Activated effector memory CD4-positive, alpha-beta T cell treated with Interleukin-2 at 50 U/mL for 16 hours (primary cell): ENCODE data around the gene LIMK2.
"Not testable (repeated sequence)": the region's sequence is repeated elsewhere in the genome, so short reads cannot be mapped to it uniquely, and the experiment has no call there.

Experiments
- DNase-seq: peaks from one replicate; pipeline ENCODE4 v3.0.0-alpha.2; 2020

LIMK2 gene

GRCh38 chr22:31211862-31212730, at the start of gene LIMK2:
Gene LIMK2 (plus strand): TSS chr22:31212298. CDS start chr22:31212409, 111 bp downstream.
- peak; percentile 96 for DNase-seq

DNA sequence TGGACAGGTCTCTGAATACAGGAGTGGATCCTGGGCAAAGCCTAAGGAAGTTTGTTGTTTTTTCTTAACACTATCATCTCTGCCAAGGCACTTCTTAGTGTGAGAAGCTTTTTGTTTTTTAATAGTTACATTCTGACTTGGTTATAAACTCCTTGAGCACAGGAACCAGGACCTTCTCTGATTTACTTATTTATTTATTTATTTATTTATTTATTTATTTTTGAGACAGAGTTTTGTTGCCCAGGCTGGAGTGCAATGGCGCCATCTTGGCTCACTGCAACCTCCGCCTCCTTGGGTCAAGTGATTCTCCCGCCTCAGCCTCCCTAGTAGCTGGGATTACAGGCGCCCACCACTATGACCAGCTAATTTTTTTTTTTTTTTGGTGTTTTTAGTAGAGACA, 41.1 kb upstream of the LIMK2 start:
- no peak for DNase-seq

DNA sequence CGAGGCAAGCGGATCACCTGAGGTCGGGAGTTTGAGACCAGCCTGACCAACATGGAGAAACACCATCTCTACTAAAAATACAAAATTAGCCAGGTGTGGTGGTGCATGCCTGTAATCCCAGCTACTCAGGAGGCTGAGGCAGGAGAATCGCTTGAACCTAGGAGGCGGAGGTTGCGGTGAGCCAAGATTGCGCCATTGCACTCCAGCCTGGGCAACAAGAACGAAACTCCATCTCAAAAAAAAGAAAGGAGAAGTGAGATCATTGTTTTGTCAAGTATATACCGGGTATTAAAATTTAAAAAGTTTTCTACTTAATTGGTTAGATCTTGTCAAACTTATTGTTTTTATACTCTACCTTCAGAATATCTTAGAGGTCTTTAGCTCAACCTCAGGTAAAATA, 40.4 kb upstream of the LIMK2 start:
- not testable (repeated sequence) for DNase-seq

- no peak for DNase-seq
Observed at GRCh38 chr22:31173386-31174145, 38.5 kb upstream of the LIMK2 start.

- DNase-seq, result no peak
Observed at GRCh38 chr22:31176923-31177322, 35.2 kb upstream of the LIMK2 start.

GRCh38 chr22:31177420-31178162, 34.5 kb upstream of the LIMK2 start:
- DNase-seq, result no peak

DNA sequence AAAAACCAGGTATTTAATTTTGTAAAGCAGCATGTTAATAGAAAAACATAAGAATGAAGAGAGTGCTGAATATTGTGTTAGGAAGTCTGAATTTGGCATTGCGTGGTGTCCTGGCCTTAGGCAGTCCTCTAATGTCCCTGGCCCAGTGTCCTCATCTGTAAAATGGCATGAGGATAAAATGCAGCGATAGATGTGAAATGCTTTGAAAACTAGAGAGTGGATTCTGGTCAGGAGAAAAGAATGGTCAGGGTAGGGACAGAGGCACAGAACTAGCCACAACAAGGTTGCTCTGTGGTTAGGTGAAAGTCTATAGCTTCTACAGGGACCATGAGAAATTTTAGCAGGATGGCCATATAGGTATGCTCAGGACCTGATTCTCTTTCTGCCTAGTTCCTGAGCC, 33.2 kb upstream of the LIMK2 start:
- no peak for DNase-seq

DNA sequence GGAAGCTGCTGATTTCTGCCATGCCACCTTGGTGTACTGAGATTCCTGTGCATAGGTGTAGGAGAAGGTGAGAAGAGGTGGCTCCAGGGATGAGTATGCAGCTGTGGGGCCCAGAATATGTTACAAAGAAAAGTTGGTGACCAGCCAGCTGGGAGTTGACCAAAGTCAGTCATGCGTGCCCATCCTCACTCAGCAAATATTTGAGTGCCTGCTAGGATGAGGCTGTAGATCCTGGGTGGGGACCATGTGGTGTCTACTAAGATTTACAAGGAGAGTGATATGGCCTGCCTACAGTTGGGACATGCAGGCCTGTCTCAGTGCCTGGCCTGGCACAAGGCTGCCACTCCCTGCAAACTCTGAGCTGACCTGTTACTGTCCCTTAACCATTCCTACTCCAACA, 32.8 kb upstream of the LIMK2 start:
- DNase-seq, result no peak

GRCh38 chr22:31184015-31184414, 28.1 kb upstream of the LIMK2 start:
- no peak for DNase-seq

- DNase-seq, result no peak
Observed at GRCh38 chr22:31185056-31185455, 27.0 kb upstream of the LIMK2 start.

DNA sequence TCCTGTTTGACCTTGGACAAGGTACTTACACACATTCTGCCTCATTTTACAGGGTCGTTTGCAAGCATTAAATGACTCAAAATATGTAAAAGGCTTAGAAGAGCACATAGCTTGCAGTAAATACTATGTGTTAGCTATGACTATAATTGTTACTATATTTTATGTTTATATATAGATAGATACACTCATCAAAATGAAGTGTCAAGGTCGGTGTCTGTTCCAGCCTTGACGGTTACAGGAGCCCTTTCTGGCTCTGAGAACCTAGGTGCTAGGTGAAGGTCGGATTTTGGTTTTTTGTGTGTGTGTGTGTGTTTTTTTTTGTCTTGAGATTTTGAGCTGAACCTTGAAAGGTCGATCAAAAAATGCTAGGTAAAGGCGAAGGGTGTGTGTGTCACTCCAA, 24.5 kb upstream of the LIMK2 start:
- DNase-seq, result no peak

DNA sequence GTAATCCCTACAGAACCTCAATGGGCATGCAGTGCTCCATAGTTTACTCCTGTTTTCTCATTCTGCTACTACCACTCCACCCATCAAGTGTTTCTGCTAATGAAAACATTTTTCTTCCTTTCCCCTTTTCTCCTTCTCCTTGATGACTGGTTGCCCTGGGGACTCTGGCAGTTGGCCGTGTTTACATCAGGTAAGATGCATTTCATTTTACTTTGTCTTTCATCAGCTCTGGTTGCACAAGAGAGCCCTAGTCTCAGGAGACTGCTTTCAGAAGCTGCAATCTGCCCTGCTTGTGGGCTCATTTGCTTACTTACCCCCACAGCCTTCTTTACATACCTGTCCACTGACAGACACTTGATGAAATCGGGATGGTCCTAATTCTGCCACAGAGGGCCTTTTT, 19.6 kb upstream of the LIMK2 start:
- no peak for DNase-seq

- DNase-seq, result no peak
Observed at GRCh38 chr22:31193092-31193491, 19.0 kb upstream of the LIMK2 start.

GRCh38 chr22:31194681-31195080, 17.4 kb upstream of the LIMK2 start:
- not testable (repeated sequence) for DNase-seq

DNA sequence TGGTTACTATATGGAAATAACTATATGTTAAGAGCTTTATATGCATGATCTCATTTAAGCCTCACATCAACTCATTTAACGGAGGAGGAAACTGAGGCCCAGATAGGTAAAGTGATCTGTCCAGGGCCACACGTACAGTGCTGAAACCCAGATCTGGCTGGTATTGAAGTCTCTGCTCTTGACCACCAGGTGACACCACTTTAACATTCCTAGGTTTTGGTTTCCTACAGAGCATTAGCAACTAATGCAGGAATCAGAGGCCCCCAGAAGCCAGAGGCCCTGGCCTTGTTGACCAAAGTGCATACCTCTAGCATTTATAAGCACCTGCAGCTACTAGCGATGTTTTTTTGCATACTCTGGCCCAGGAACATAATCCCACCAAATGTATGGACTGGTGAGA, 12.9 kb upstream of the LIMK2 start:
- DNase-seq, result no peak

DNA sequence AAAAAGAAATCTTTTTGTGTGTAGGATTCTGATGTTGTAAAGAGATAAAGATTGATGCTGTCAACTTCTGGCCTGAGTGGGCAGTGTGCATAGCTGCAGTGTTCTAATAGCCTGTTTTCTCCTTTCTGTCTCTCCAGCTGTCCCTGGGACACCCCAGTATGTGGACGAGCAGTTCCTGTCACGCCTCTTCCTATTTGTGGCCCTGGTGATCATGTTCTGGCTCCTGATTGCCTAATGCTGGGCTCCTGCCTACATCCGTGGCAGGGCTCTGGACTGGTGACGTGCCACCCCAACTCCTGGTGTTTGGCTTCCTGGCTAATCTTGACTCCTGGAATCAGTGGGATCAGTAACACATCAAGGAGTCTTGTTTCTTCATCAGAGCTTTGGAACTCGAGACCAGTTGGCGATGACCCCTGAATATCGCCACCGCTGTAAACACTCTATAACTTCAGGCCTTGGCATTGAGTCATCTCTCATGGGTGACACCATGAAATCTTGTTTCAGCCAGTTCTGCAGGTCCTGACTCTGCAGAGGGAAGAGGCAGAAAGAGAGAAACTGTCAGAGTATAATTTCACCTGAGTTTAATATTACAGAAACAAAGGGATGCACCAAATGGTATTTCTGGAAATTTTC, 7.6 kb upstream of the LIMK2 start:
- not testable (repeated sequence) for DNase-seq

DNA sequence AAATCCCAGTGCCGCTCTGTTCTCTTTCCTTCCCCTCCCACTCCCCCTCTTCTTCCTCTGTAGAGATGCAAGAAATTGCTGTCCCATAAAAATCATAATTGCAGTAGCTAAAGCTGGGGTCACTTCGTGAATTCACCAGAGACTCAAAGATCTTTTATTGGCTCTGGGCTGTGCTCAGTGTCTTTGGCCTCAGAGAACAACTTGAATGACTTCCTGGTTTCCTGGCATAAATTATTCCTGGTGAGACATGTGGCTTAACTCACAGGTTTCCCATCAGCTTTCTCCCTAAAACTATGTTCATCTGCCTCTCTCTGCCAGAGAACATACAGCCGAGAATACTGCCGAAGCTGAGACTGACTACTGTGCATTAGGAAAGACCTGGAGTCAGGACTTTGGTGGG, 7.0 kb upstream of the LIMK2 start:
- DNase-seq, result not testable (repeated sequence)

DNA sequence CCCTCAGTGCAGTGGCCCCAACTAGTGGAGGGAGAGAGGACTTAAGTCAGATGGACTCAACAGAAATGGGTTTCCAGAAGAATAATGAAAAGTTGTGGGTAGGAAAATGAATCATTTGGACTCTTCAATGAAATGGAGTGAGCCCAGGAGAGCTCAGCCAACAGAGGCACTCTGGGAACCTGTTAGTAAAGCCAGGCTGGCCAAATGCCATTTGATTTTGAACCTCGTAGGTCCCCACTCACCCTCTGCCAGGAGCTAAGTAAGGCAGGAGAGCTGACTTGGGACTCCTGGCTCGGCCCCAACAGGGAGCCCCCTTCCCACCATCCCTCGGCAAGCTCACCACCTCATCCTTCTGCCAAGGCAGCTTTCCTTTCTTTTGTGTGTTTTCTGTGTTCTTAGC, 5.6 kb upstream of the LIMK2 start:
- not testable (repeated sequence) for DNase-seq

DNA sequence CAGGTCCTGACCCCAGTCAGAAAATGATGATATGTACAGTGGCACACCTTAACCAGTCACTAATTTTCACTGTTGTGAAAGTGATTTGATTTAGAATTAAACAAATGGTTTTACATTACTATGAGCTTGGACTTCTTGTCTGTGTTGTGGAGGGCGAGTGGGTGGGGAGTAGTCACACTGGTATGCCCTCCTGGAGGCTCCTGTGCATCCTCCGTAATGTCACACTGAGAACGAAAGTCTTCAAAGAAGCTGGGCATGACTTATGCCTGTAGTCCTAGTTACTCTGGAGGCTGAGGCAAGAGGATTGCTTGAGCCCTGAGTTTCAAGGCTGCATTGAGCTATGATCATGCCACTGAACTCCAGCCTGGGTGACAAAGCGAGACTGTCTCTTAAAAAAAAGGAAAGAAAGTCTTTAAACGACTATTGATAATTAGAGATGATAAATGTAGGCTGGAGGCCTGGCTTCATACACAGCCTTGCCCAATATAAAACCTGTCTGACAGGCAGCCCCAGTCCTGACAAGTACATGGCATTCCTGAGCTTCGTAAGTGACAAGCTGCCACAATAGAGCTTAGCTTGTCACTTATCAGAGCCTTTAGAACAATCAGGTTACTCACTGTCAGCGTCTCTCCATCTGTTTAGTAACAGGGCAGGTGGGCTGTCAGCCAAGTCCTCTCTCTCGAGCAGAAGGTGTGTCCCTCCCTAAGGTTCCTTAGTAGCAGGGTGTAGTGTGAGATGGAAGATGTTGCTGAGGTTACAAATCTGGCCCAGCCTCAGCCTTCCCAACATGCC, 5.0 kb upstream of the LIMK2 start:
- no peak for DNase-seq

GRCh38 chr22:31210556-31211421, 1.3 kb upstream of the LIMK2 start:
- no peak for DNase-seq

GRCh38 chr22:31211482-31211861, 626 bp upstream of the LIMK2 start:
- no peak for DNase-seq
